SU-DHL-6 (cell line): ENCODE data around the gene LHFPL6.

Source experiments
- H2AFZ ChIP-seq: fragments of 200-600 bp; sonication (generic); 2 replicates; pipeline ENCODE4 v1.6.1; 2014; ENCODE audit warnings: low read depth, mild to moderate bottlenecking, moderate library complexity, mixed read lengths, antibody characterized with exemption, low read length; ENCODE audit not compliant: severe bottlenecking
- H3F3A ChIP-seq: fragments of 200-600 bp; shearing (Covaris generic); 2 replicates; pipeline ENCODE4 v1.6.0; 2016; ENCODE audit warnings: antibody characterized with exemption, mild to moderate bottlenecking; ENCODE audit not compliant: insufficient read depth
- H3K27ac ChIP-seq: fragments of 200-600 bp; sonication (generic); 2 replicates; pipeline ENCODE4 v1.5.1; 2016; ENCODE audit warnings: low read depth, mild to moderate bottlenecking, low read length, moderate library complexity, mixed read lengths
- H3K27me3 ChIP-seq: fragments of 200-600 bp; sonication (generic), shearing (Covaris generic); 2 replicates; pipeline ENCODE4 v1.6.0; 2014; ENCODE audit warnings: mild to moderate bottlenecking, low read length
- H3K36me3 ChIP-seq: fragments of 200-600 bp; sonication (generic); 2 replicates; pipeline ENCODE4 v1.6.1; 2014; ENCODE audit warnings: mild to moderate bottlenecking, low read length, mixed read lengths
- H3K4me2 ChIP-seq: fragments of 300-600, 200-600 bp; shearing (Covaris generic), sonication (generic); 2 replicates; pipeline ENCODE4 v1.6.0; 2014; ENCODE audit warnings: low read length, low read depth, mild to moderate bottlenecking; ENCODE audit not compliant: poor library complexity, severe bottlenecking
- H3K4me3 ChIP-seq: fragments of 200-600 bp; sonication (generic); 2 replicates; pipeline ENCODE4 v1.5.1; 2014; ENCODE audit warnings: antibody characterized with exemption, low read length, mild to moderate bottlenecking, mixed read lengths; ENCODE audit not compliant: insufficient read depth, poor library complexity, severe bottlenecking
- H3K79me2 ChIP-seq: fragments of 200-600 bp; sonication (generic); 2 replicates; pipeline ENCODE4 v1.6.1; 2014; ENCODE audit warnings: mild to moderate bottlenecking, low read length, moderate library complexity; ENCODE audit not compliant: insufficient read depth
- H3K9ac ChIP-seq: fragments of 200-600 bp; sonication (generic); 2 replicates; pipeline ENCODE4 v1.7.0; 2014; ENCODE audit warnings: mild to moderate bottlenecking, low read length
- H3K9me2 ChIP-seq: fragments of 200-600 bp; sonication (generic); replicated peaks from 2 replicates; pipeline ENCODE4 v1.6.1; 2014; ENCODE audit warnings: low read length; ENCODE audit not compliant: insufficient read depth
- H3K9me3 ChIP-seq: fragments of 200-600 bp; sonication (generic); 2 replicates; pipeline ENCODE4 v1.6.1; 2014; ENCODE audit warnings: low read length, mixed read lengths; ENCODE audit not compliant: insufficient read depth
- H4K20me1 ChIP-seq: fragments of 200-600 bp; sonication (generic); 2 replicates; pipeline ENCODE4 v1.6.1; 2014; ENCODE audit warnings: low read depth, mild to moderate bottlenecking, antibody characterized with exemption, low read length, moderate library complexity, mixed read lengths
- CTCF ChIP-seq: fragments of 200-600 bp; sonication (generic); IDR thresholded peaks from one replicate; pipeline ENCODE4 v1.5.1; 2017; ENCODE audit warnings: antibody characterized with exemption, mild to moderate bottlenecking, low read length, moderate library complexity; ENCODE audit not compliant: insufficient read depth, poor library complexity, severe bottlenecking
- EZH2phosphoT487 ChIP-seq: fragments of 200-600 bp; sonication (generic), shearing (Covaris generic); conservative IDR thresholded peaks from 2 replicates; pipeline ENCODE4 v1.6.1; 2018; ENCODE audit warnings: mild to moderate bottlenecking, antibody characterized with exemption, low read length, moderate library complexity, mixed read lengths

Gene LHFPL6

GRCh38 chr13:39432196-39432595 lies 170.8 kb downstream of the LHFPL6 start:
- Histone ChIP-seq H3K9me3 (no peaks in the 10 kb centered on the region), H3K27ac (no peak overlapping the region), H2AFZ (no peak overlapping the region), H3K9me2 (no peaks in the 10 kb centered on the region), H3K27me3 (no peaks in the 10 kb centered on the region), H3K36me3 (0 out of 2 replicates have a peak, but pooled peaks cover 2% of the 10 kb centered on the region), H3K9ac (no peak overlapping the region), H4K20me1 (no peaks in the 10 kb centered on the region), H3K79me2 (no peaks in the 10 kb centered on the region), H3F3A (no peaks in the 10 kb centered on the region), H3K4me2 (no peak overlapping the region), H3K4me3 (no peak overlapping the region)
- no peak for TF ChIP-seq CTCF
- no peak for TF ChIP-seq EZH2phosphoT487

GRCh38 chr13:39422845-39423565 lies 180.0 kb downstream of the LHFPL6 start:
- Histone ChIP-seq H2AFZ (no peak overlapping the region), H3K9ac (no peak overlapping the region), H3F3A (no peaks in the 10 kb centered on the region), H3K9me3 (no peaks in the 10 kb centered on the region), H3K9me2 (no peaks in the 10 kb centered on the region), H3K79me2 (no peaks in the 10 kb centered on the region), H3K27me3 (no peaks in the 10 kb centered on the region), H3K27ac (no peak overlapping the region), H3K4me3 (no peak overlapping the region), H3K4me2 (no peak overlapping the region), H4K20me1 (no peaks in the 10 kb centered on the region), H3K36me3 (no peaks in the 10 kb centered on the region)
- no peak for TF ChIP-seq EZH2phosphoT487
- no peak for TF ChIP-seq CTCF

GRCh38 chr13:39419876-39420275 lies 183.1 kb downstream of the LHFPL6 start:
- no peak overlapping the region for H3K27ac ChIP-seq
- no peaks in the 10 kb centered on the region for H4K20me1 ChIP-seq
- H3K9ac ChIP-seq: no peak overlapping the region
- H3K27me3 ChIP-seq: no peaks in the 10 kb centered on the region
- no peaks in the 10 kb centered on the region for H3K9me2 ChIP-seq
- TF ChIP-seq CTCF (no peak), EZH2phosphoT487 (no peak)
- no peak overlapping the region for H3K4me3 ChIP-seq
- no peak overlapping the region for H2AFZ ChIP-seq
- no peak overlapping the region for H3K4me2 ChIP-seq
- H3K79me2 ChIP-seq: no peaks in the 10 kb centered on the region
- no peaks in the 10 kb centered on the region for H3F3A ChIP-seq
- no peaks in the 10 kb centered on the region for H3K36me3 ChIP-seq
- no peaks in the 10 kb centered on the region for H3K9me3 ChIP-seq
